ENCODE data around the gene INPP5B.
"Not testable (repeated sequence)": the region's sequence is repeated elsewhere in the genome, so short reads cannot be mapped to it uniquely, and the experiment has no call there.

The INPP5B gene

DNA sequence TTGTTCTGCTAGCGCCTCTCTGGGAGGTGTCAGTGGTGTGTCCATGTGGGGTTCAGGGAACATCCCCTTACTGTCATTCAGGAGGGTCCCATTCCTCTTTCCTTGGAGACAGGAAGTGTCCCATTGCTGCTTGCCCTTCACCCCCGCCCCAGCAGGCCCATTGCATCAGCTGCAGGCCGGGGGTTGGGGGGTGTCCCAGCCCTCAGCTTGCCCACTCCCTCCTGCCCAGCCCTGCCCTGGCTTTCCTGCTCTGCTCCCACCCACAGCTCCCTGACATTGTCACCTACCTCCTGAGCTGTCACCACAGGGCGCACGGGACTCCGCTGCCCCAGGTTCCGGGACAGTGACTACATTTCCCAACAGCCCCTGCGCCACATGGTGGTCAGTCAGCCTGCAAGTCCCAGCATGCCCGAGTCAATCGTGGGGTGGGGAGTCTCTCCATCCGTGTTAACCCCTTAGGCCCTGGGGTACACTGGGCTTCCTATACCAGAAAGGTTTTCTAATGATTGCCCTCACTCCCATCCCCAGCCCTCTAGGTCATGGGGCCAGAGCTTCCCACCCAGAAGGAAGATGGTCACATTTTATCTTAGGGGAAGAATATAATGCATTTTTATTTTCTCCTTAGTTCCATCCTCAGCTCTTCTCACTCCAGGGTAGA, at the start of gene INPP5B:
Gene INPP5B, minus strand, starts transcription at position 351 of the 658 bp plus-strand sequence. CDS start 745 bp downstream, outside the sequence.
- in situ Hi-C loops (cut with HindIII; ENCODE audit: low sequenced_read_pairs): no loop called here

DNA sequence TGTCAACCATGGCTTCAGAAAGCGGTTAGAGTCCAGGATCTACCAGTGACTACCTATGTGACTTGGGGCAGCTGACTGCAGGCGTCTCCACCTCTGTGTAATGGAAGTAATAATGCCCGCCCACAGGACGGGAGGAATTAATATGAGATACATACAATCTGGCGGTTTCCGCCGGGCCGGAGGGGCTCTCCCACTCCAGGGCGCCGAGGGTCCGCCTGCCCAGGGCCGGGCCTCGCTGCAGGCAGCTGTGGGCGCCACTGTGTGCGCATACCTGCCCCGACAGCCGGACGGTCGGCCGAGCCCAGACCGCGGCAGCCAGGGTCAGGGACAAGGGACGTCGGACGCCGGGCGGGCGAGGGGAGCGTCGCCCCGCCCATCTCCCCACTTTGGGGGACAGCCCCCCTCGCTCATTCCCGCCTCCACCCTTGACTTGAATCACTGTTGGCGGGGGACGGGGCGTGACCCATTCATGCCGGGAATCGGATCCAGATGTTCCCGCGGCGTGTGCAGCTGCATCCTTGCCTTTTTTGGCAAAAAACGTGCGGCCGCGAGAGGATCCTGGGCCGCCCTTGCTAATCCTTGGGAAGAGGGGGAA, 49.0 kb upstream of the INPP5B start:
- in situ Hi-C loops (cut with HindIII; ENCODE audit: low sequenced_read_pairs): no loop called here

DNA sequence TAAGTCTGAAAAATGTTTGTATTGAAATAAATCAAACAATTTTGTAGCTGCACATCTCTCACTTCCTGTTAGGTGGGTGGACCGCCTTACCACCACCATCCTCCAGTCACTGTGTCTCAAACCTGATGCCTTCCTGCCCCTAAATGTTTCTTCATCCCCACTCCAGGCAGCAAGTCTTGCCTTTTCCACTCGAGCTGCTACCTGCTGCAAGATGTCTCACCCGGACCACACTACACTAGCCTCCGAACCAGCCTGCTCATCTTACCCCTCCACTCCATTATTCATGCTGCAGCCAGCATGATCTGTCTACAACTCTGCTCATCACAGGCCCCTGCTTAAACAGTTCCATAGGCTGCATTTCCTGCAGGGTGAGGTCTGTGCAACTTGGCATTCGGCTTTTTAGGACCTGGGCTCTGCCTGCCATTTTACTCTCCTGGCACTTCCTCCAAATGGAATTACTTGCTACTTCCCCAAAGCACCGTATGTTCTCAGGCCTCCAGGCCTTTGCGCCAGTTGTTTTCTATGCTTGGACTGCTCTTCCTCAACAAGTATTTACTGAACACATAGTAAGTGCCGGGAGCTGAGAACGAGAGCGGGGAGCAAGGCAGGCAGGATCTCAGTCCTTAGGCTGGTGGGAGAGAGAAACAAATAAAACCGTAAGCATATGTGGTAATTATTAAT, 48.2 kb upstream of the INPP5B start:
- in situ Hi-C loops (cut with HindIII; ENCODE audit: low sequenced_read_pairs): no loop called here

DNA sequence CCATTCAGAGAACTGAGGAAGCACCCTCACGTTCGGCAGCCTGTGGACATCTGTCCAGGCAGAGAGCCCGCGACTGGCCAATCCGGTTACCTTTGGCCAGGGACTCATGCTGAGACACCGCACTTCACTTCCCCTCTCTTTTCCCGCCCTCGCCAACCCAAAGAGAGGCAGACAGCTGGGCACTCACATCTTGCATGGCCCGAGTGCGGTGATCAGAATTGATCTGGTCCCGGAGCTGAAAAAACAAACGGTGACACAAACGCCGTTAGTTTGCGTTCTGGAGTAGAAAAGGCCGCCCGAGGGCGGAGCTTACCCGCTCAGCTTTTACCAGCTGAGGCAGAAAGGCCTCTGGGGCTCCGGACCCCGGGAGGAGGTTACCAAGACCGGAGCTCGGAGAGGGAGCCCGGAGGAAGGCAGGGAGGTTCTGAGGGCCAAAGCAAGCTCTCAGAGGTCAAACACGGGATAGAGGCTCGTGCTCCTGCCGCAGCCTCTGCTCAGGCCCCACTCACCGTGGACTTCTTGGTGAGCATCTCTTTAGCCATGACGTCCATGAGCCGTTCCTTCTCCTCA, 42.6 kb upstream of the INPP5B start:
- in situ Hi-C loops (cut with HindIII; ENCODE audit: low sequenced_read_pairs): no loop called here

DNA sequence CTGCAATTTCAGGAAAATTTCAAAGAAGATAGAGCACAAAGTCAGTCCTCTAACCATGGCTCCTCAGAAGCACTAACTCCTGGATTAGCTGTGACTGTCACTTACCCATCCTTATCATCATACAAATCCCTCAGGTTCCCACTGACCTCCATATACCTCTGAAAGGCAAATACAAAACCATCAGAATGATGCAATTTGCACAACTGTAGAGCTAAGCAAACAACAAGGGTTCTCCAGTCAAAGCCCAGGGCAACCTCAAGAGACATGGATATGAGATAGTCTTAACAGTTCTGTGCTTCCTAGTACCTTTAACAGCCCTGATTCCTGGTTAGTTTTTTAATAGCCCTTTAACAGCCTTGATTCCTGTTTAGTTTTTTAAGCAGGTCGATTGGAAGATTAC, 40.8 kb upstream of the INPP5B start:
- in situ Hi-C loops (cut with HindIII; ENCODE audit: low sequenced_read_pairs): no loop called here

DNA sequence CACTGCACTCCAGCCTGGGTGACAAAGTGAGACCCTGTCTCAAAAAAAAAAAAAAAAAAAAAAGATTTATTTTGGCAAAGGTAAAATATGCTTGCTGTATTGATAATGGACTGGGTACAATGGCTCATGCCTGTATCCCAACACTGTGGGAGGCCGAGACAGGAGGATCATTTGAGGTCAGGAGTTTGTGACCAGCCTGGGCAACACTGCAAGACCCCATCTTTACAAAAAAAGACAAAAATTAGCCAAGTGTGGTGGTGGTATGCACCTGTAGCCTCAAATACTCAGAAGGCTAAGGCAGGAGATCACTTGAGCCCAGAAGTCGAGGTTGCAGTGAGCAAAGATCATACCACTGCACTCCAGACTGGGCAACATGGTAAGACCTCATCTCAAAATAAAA, 36.7 kb upstream of the INPP5B start:
- in situ Hi-C loops (cut with HindIII; ENCODE audit: low sequenced_read_pairs): no loop called here

DNA sequence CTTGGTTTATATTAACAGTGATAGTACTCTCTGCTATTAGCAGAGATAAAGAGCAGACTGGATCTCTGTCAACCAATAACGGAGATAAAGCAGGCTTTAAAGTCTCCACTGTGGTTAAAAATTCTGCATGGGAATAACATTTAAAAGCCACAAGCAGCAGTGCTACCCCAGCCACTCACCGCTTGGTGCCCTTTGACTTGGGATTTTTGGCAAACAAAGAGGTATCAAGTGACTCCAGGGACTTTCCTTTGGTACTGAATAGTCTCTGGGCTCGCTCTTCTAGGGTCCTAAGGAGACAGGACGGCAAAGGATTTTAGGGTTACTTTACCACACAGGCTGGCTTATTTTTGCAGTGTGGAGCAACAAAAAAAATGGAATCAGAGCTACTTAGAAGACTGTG, 31.7 kb upstream of the INPP5B start:
- in situ Hi-C loops (cut with HindIII; ENCODE audit: low sequenced_read_pairs): no loop called here

DNA sequence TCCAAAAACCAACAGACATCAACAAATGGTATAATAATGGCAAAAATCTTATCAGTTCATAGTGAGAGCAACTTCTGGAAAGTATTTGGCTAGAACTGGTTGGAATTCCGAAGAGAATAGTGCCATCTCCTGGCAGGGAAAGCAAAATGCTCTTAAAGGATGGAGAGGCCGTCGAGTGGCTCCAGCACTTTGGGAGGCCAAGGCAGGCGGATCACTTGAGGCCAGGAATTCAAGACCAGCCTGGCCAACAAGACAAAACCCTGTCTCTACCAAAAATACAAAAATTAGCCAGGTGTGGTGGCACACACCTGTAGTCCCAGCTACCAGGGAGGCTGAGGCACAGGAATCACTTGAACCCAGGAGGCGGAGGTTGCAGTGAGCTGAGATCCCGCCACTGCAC, 28.2 kb upstream of the INPP5B start:
- in situ Hi-C loops (cut with HindIII; ENCODE audit: low sequenced_read_pairs): not testable (repeated sequence)

DNA sequence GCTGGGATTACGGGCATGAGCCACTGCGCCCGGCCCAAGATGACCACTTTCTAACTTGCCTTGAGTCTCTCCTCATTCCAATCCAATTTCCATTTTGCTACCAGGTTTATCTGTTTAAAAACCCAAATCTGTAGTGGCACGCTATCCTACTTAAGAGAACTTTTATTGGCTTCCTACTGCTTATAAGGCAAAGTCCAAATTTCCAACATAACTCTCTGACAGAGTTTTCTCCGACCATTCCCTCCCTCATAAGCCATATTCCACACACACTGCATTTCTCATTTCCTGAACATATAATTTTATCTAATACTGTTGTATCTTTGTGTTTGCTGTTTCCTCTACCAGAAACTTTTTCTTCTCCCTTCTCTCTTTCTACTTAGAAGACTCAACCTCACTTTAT, 27.7 kb upstream of the INPP5B start:
- in situ Hi-C loops (cut with HindIII; ENCODE audit: low sequenced_read_pairs): no loop called here

DNA sequence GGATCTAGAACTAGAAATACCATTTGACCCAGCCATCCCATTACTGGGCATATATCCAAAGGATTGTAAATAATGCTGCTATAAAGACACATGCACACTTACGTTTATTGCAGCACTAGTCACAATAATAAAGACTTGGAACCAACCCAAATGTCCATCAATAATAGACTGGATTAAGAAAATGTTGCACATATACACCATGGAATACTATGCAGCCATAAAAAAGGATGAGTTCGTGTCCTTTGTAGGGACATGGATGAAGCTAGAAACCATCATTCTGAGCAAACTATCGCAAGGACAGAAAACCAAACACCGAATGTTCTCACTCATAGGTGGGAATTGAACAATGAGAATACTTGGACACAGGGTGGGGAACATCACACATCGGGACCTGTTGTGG, 26.8 kb upstream of the INPP5B start:
- in situ Hi-C loops (cut with HindIII; ENCODE audit: low sequenced_read_pairs): not testable (repeated sequence)

DNA sequence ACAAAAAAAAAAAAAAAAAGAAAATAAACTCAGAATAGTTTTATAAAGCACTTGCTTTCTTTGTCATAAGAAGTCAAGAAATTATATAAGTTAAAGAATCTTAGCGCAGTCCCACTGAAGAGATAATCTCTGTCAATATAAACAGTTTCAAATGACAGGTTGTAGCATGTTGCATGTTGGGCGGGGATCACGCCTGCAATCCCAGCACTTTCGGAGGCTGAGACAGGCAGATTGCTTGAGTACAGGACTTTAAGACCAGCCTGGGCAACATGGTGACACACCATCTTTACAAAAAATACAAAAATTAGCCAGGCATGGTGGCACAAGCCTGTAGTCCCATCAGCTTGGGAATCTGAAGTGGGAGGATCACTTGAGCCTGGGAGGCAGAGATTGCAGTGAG, 18.4 kb upstream of the INPP5B start:
- in situ Hi-C loops (cut with HindIII; ENCODE audit: low sequenced_read_pairs): no loop called here

DNA sequence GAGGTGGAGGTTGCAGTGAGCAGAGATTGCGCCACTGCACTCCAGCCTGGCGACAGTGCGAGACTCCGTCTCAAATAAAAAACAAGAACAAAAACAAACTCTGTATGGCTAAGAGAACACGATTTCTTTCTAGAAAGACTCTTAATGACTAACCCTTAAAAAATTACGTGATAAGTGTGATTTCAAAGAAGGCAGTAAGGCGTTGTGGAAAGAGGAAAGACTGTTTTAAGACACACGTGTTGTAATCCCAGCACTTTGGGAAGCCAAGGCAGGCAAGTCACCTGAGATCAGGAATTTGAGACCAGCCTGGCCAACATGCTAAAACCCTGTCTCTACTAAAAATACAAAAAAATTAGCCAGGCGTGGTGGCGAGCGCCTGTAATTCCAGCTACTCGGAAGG, 17.3 kb upstream of the INPP5B start:
- in situ Hi-C loops (cut with HindIII; ENCODE audit: low sequenced_read_pairs): not testable (repeated sequence)

DNA sequence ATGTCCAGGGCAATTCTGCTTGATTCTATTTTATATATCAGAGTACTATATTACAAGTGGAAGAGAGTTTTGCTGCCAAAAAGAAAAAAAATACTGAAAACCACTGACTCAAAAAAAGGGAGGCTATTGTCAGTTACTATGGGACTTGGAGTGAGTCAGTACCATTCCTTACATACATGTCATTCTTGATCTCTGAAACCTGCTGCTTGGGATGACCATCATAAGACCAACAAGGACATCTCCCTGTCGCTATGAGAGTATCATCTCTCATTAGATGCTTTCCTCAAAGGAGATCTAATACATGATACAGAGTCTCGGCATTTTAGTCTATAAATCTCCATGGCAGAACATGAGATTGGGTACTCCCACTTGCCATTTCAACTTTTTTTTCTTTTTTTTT, 11.8 kb upstream of the INPP5B start:
- in situ Hi-C loops (cut with HindIII; ENCODE audit: low sequenced_read_pairs): no loop called here

DNA sequence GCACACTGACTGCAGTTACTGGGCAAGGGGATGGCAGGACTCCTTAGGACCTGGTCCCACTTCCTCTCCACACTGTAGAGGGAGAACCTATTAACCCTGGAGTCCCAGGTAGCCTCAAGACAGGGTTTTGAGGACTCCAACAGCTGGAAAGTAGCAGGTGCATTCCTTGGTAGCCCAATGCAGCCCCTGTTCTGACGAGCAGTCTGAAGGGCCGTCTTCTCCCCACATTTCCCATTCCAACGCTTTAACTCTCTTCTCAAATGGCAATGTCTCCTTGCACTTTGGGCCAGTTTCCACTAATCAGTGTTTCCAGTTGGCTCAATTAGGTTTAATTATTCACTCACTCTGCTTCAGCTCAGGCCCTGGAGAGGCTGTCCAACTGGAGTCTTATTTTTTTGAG, 8.8 kb upstream of the INPP5B start:
- in situ Hi-C loops (cut with HindIII; ENCODE audit: low sequenced_read_pairs): no loop called here

DNA sequence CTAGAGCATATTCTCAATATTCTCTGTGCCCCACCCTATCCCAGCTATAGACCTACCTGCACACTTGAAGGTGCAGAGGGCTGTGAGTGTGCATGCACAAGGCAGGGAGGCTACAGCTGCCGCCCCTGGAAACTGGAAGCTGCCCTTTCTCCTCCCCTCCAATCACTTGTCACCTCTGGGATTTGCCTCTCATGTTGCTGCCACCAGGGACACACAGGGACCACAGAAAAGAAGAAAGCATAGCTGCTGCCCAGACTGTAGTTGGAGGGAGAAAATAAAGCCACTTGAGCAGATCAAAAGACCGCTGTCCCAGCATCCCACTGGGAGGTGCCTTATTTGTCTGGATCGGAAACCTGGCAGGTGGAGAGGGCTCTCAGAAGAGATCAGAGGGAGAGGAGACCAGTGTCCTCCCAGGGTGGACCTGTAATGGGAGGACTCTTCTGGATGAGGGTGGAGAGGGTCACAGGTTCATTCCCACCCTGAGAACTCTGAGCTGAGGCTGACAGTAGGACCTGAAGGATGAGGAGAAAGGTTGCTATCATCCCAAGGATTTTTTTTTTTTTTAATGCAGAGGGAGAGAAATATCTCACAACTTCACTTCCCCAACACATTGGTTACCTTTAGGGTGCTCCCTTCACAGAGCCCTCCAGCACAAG, 7.6 kb upstream of the INPP5B start:
- in situ Hi-C loops (cut with HindIII; ENCODE audit: low sequenced_read_pairs): no loop called here

DNA sequence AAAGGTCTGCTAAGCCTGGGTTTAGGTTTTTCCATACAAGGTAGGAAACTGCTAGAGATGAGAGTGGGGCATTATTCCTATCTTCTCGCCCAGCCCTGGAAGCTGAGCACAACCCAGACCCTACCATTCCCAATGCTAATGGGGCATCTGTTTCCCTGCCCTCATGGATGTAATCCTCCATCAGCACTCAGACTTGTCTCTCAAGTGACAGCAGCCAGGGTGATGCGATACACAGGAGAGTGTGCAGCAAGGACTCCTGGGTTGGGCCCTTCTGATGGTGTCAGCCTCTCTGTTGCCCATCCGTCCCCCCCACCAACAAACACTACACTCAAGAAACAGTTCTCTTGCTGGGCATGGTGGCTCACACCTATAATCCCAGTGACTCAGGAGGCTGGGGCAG, 5.9 kb upstream of the INPP5B start:
- in situ Hi-C loops (cut with HindIII; ENCODE audit: low sequenced_read_pairs): no loop called here

DNA sequence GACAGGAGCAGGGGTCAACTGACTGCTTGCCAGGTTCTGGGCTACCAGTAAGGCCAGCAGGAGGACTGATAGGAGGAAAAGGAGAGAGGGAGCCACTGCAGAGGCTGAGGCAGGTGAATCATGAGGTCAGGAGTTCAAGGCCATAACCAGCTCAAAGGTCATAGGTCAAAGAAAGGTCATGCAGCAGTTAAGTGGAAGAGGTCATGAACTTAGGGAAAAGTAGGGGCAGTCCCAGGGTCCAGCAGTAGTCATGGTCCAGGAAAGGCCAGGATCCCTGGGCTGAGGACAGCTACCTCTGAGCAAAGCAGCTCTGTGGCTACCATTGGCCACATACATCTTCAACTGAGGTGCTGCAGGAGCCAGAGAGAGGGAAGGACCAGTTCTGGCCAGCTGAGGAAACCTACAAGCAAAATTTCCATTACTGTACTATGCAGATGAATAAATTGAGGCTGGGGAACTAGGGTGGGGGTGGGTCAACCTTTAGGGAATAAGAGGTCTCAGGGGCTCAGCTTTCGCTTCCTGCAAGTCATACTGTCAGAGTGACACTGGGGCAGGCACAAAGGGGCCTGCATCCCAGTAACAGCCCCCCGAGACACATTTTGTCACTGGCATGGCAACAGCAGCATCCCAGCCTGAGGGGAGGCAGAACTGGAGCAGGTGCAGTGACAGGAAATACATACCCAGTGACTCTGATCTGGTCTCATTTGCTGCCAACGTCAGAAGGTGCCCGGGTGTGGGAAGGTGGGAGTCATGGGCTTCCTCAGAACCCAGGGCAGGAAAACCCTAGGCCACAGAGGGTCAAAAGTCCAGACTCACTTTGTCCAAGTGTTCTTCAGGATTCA, 5.2 kb upstream of the INPP5B start:
- in situ Hi-C loops (cut with HindIII; ENCODE audit: low sequenced_read_pairs): no loop called here

DNA sequence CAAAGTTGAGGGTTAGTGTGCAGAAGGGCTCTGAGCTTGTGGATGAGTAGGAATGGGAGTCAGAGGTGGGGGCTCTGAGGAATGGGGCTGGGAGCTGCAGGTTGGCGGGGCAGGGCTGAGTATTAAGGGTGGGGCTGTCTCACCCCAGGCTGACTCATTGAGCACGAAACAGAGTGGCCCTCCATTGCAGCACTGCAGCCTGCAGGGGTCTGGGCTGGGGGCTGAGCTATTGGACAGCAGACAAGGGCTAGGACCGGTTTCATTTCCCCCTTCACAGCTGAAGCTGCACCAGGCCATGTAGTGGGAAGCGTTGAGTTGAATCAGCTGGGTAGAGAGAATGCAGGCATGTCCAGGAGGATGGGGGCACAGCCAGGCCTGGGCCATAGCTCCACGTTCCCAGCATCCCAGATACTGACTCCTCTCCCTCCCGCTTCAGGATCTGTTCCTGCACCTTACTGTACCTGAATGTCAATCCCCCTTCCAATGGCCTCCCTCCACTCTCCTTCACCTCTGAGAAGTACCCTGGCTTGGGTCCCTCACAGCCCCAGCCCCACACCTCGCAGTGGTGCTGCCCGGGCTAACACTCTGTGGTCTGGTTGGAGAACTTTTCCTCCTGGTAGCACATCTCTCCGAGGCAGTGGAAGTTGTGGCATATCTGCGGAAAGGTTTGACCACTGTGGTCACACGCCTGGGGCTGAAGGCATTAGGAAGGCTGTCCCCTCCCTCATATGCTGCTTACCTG, 4.4 kb upstream of the INPP5B start:
- in situ Hi-C loops (cut with HindIII; ENCODE audit: low sequenced_read_pairs): no loop called here

DNA sequence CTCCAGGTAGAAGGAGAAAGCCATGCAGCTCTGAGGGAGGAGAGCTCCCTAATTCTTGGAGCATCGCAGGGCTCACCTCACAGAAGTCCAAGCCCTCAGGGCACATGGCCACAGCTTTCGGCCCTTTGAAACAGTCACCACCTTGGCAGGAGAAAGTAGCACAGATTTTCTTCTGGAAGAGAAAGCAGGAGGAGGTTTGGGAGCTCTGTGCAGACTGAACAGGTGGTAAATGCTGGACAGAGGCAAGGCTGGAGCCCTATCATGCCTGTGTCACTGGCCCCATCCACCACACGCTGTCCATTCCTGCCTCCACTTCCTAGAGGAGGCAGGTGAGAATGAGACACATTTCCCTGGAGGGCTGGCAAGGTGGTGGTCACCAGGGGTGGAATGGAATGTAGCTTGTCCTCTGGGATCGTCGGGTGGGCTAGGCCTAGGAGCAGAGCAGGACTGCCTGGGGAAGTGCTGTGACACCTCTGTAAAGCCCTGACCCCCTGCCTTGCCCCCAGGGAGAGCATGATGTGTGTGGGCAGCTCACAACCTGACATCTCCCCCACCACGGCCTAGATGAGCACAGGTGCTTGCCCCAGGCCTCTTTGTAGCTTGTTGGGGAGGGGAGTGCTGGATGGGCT, 2.8 kb upstream of the INPP5B start:
- in situ Hi-C loops (cut with HindIII; ENCODE audit: low sequenced_read_pairs): no loop called here

DNA sequence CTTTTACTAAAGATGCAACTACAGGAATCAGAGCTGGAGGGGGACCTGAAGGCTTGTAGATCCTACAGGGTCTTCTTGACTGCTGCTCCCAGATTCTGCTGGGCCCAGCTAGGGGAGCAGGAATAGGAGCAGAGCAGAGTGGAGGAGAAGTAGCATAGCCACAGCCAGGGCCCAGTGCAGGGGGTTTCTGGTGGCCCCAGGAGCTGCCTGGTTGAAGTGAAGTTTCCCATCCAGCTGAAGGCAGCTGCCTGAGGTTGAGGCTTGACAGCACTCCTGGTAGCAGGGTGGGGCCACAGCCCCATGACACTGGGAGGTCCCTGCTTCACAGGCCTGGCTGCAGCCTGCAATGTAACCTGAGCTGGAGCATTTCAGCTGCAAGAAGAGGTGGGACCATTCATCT, 2.0 kb upstream of the INPP5B start:
- in situ Hi-C loops (cut with HindIII; ENCODE audit: low sequenced_read_pairs): no loop called here
